Measurements from ENCODE around the gene GPSM1.

GPSM1 gene

GRCh38 chr9:136312436-136312835, 14.9 kb upstream of the GPSM1 start:
- CTCF ChIA-PET = interaction anchor here (0.9 to 2.2 kb wide), 5 partner anchors 12 to 66 kb away, joined by 3 to 11 read pairs (median 6); partner anchors contain the start of gene DNLZ
- DNase-seq (ENCODE audit: extremely low spot score) = no peak
- POLR2A ChIA-PET = interaction anchor here (1.5 kb wide), 1 partner anchor 51 kb away, joined by 3 read pairs; the partner anchor contains the start of gene DNLZ
- TF ChIP-seq HDGF (IDR thresholded peaks at IDR 0.05; ENCODE audit: borderline replicate concordance) (no peak), ELF4 (IDR thresholded peaks at IDR 0.05) (no peak), BHLHE40 (IDR thresholded peaks at IDR 0.05; ENCODE audit: borderline replicate concordance) (no peak), SUZ12 (IDR thresholded peaks at IDR 0.05) (no peak), TARDBP (IDR thresholded peaks at IDR 0.05) (no peak), ZNF384 (IDR thresholded peaks at IDR 0.05) (no peak), SP1 (IDR thresholded peaks at IDR 0.05) (no peak), PKNOX1 (IDR thresholded peaks at IDR 0.05) (no peak), LEF1 (IDR thresholded peaks at IDR 0.05; ENCODE audit: borderline replicate concordance) (no peak)

DNA sequence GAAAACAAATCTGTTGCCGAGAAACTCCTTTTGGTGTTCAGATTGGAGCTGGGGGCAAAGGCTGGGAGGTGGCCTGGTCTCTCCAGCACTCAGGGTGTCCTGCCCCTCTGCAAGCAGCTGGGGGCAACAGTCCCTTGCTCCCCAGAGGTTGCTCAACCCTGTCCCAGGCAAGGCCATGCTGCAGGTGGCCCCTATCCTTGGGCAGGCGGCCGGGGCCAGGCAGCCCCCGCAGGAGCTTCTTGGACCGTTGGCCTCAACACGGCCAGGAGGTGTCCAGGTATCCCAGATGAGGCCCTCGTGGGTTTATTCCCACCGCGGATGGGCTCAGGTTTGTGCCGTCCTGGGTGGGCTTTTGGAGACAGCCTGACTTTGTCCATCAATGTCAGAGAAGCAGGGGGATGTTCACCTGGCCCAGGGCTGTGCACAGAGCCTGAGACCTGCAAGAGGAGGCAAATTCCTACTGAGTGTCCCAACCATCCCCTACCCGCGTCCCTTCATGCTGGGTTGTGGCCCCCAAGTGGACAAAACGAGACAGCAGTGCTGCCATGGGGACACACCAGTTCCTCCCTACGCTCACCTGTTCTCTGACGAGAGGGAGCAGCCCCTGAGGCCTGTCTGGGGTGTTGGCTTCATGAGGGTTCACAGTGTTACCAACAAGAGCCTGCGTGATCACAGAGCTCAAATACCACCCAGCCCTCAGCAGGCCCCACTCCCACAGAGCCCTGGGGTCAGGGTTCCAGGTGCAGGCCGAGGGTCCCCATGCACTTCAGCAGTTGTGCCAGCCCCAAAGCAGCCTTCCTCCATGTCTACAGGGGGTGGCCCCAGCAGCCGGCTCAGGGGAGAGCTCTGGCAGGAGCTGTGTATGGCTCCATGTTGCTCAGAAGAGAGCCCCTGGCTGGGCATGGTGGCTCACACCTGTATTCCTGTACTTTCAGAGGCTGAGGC, 14.0 kb upstream of the GPSM1 start:
- no peak for DNase-seq (ENCODE audit: extremely low spot score)

GRCh38 chr9:136314056-136314416, 13.3 kb upstream of the GPSM1 start:
- ChIA-PET CTCF (interaction anchor here (2.2 kb wide), 1 partner anchor 50 kb away, joined by 8 read pairs; the partner anchor contains the start of gene DNLZ), POLR2A (interaction anchor here (1.6 kb wide), 1 partner anchor 49 kb away, joined by 3 read pairs; no protein-coding TSS in a partner anchor)
- no peak for TF ChIP-seq BHLHE40 (IDR thresholded peaks at IDR 0.05; ENCODE audit: borderline replicate concordance)
- TF ChIP-seq PKNOX1 (IDR thresholded peaks at IDR 0.05) = no peak
- no peak for TF ChIP-seq LEF1 (IDR thresholded peaks at IDR 0.05; ENCODE audit: borderline replicate concordance)
- TF ChIP-seq FOXM1 (IDR thresholded peaks at IDR 0.05; ENCODE audit: borderline replicate concordance) = no peak
- TF ChIP-seq ELF4 (IDR thresholded peaks at IDR 0.05) = no peak
- no peak for TF ChIP-seq FOXK2 (IDR thresholded peaks at IDR 0.05)
- TF ChIP-seq ZNF384 (IDR thresholded peaks at IDR 0.05) = no peak
- no peak for TF ChIP-seq SUZ12 (IDR thresholded peaks at IDR 0.05)
- no peak for TF ChIP-seq FOXA1 (IDR thresholded peaks at IDR 0.05)
- TF ChIP-seq HDGF (IDR thresholded peaks at IDR 0.05; ENCODE audit: borderline replicate concordance) = no peak
- no peak for TF ChIP-seq L3MBTL2 (conservative IDR thresholded peaks at IDR 0.05)
- TF ChIP-seq ARNT (IDR thresholded peaks at IDR 0.05) = no peak
- TF ChIP-seq CTBP1 (IDR thresholded peaks at IDR 0.05; ENCODE audit: borderline replicate concordance) = no peak
- TF ChIP-seq SP1 (IDR thresholded peaks at IDR 0.05) = no peak
- no peak for TF ChIP-seq TARDBP (IDR thresholded peaks at IDR 0.05)
- TF ChIP-seq NFRKB (IDR thresholded peaks at IDR 0.05) = no peak
- DNase-seq (ENCODE audit: extremely low spot score) = no peak

More for the DNA sequence above, 14.0 kb upstream of the GPSM1 start:
- TF ChIP-seq ZNF384 (IDR thresholded peaks at IDR 0.05) (no peak), SUZ12 (IDR thresholded peaks at IDR 0.05) (no peak), PKNOX1 (IDR thresholded peaks at IDR 0.05) (no peak), ELF4 (IDR thresholded peaks at IDR 0.05) (no peak), ARNT (IDR thresholded peaks at IDR 0.05) (no peak), CTBP1 (IDR thresholded peaks at IDR 0.05; ENCODE audit: borderline replicate concordance) (no peak), HDGF (IDR thresholded peaks at IDR 0.05; ENCODE audit: borderline replicate concordance) (no peak), FOXM1 (IDR thresholded peaks at IDR 0.05; ENCODE audit: borderline replicate concordance) (no peak), FOXA1 (IDR thresholded peaks at IDR 0.05) (no peak), TARDBP (IDR thresholded peaks at IDR 0.05) (no peak), NFRKB (IDR thresholded peaks at IDR 0.05) (no peak), BHLHE40 (IDR thresholded peaks at IDR 0.05; ENCODE audit: borderline replicate concordance) (no peak), LEF1 (IDR thresholded peaks at IDR 0.05; ENCODE audit: borderline replicate concordance) (no peak), FOXK2 (IDR thresholded peaks at IDR 0.05) (no peak), SP1 (IDR thresholded peaks at IDR 0.05) (no peak), L3MBTL2 (conservative IDR thresholded peaks at IDR 0.05) (no peak)
- ChIA-PET POLR2A (interaction anchor here (1.5 to 1.6 kb wide), 2 partner anchors 49 to 50 kb away, joined by 3 read pairs; partner anchors contain the start of gene DNLZ), CTCF (interaction anchor here (0.6 to 2.2 kb wide), 5 partner anchors 11 to 83 kb away, joined by 3 to 11 read pairs (median 6); partner anchors contain the start of gene DNLZ)

DNA sequence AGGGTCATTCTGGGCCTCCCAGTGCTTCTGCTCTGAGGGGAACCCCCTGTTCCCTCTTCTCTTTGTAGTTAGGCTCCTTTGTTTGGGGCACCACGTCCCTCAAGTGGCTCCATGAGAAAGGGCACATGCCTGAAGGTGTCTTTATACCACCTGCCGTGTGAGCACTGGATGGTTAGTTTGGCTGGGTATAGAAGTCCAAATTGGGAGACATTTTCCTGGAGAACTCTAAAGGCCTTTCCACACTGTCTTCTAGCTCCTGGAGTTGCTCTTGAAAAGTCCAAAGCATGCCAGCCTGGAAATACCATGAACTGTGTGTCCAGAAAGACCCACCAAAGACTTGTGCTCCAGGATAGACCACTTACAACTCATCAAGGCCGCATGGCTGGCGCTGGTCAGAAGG, 12.4 kb upstream of the GPSM1 start:
- DNase-seq (ENCODE audit: extremely low spot score) = no peak
- no peak for TF ChIP-seq CTBP1 (IDR thresholded peaks at IDR 0.05; ENCODE audit: borderline replicate concordance)
- TF ChIP-seq BHLHE40 (IDR thresholded peaks at IDR 0.05; ENCODE audit: borderline replicate concordance) = no peak
- TF ChIP-seq FOXM1 (IDR thresholded peaks at IDR 0.05; ENCODE audit: borderline replicate concordance) = no peak
- TF ChIP-seq SP1 (IDR thresholded peaks at IDR 0.05) = no peak
- TF ChIP-seq TARDBP (IDR thresholded peaks at IDR 0.05) = no peak
- TF ChIP-seq ZNF384 (IDR thresholded peaks at IDR 0.05) = no peak
- TF ChIP-seq ELF4 (IDR thresholded peaks at IDR 0.05) = no peak
- TF ChIP-seq FOXA1 (IDR thresholded peaks at IDR 0.05) = no peak
- TF ChIP-seq LEF1 (IDR thresholded peaks at IDR 0.05; ENCODE audit: borderline replicate concordance) = no peak
- no peak for TF ChIP-seq SUZ12 (IDR thresholded peaks at IDR 0.05)
- no peak for TF ChIP-seq PKNOX1 (IDR thresholded peaks at IDR 0.05)
- no peak for TF ChIP-seq HDGF (IDR thresholded peaks at IDR 0.05; ENCODE audit: borderline replicate concordance)
- TF ChIP-seq NFRKB (IDR thresholded peaks at IDR 0.05) = no peak
- no peak for TF ChIP-seq FOXK2 (IDR thresholded peaks at IDR 0.05)
- TF ChIP-seq L3MBTL2 (conservative IDR thresholded peaks at IDR 0.05) = no peak
- POLR2A ChIA-PET = no interaction called here
- CTCF ChIA-PET = no interaction called here

All from HEK293T (cell line).